SU-DHL-6 (cell line): ENCODE measurements around the gene COG2.

ENCODE experiments used
- H2AFZ ChIP-seq: fragments of 200-600 bp; sonication (generic); 2 replicates; pipeline ENCODE4 v1.6.1; 2014; ENCODE audit warnings: low read depth, mild to moderate bottlenecking, moderate library complexity, mixed read lengths, antibody characterized with exemption, low read length; ENCODE audit not compliant: severe bottlenecking
- H3F3A ChIP-seq: fragments of 200-600 bp; shearing (Covaris generic); 2 replicates; pipeline ENCODE4 v1.6.0; 2016; ENCODE audit warnings: antibody characterized with exemption, mild to moderate bottlenecking; ENCODE audit not compliant: insufficient read depth
- H3K27ac ChIP-seq: fragments of 200-600 bp; sonication (generic); 2 replicates; pipeline ENCODE4 v1.5.1; 2016; ENCODE audit warnings: low read depth, mild to moderate bottlenecking, low read length, moderate library complexity, mixed read lengths
- H3K27me3 ChIP-seq: fragments of 200-600 bp; sonication (generic), shearing (Covaris generic); 2 replicates; pipeline ENCODE4 v1.6.0; 2014; ENCODE audit warnings: mild to moderate bottlenecking, low read length
- H3K36me3 ChIP-seq: fragments of 200-600 bp; sonication (generic); 2 replicates; pipeline ENCODE4 v1.6.1; 2014; ENCODE audit warnings: mild to moderate bottlenecking, low read length, mixed read lengths
- H3K4me2 ChIP-seq: fragments of 300-600, 200-600 bp; shearing (Covaris generic), sonication (generic); 2 replicates; pipeline ENCODE4 v1.6.0; 2014; ENCODE audit warnings: low read length, low read depth, mild to moderate bottlenecking; ENCODE audit not compliant: poor library complexity, severe bottlenecking
- H3K4me3 ChIP-seq: fragments of 200-600 bp; sonication (generic); 2 replicates; pipeline ENCODE4 v1.5.1; 2014; ENCODE audit warnings: antibody characterized with exemption, low read length, mild to moderate bottlenecking, mixed read lengths; ENCODE audit not compliant: insufficient read depth, poor library complexity, severe bottlenecking
- H3K79me2 ChIP-seq: fragments of 200-600 bp; sonication (generic); 2 replicates; pipeline ENCODE4 v1.6.1; 2014; ENCODE audit warnings: mild to moderate bottlenecking, low read length, moderate library complexity; ENCODE audit not compliant: insufficient read depth
- H3K9ac ChIP-seq: fragments of 200-600 bp; sonication (generic); 2 replicates; pipeline ENCODE4 v1.7.0; 2014; ENCODE audit warnings: mild to moderate bottlenecking, low read length
- H3K9me2 ChIP-seq: fragments of 200-600 bp; sonication (generic); replicated peaks from 2 replicates; pipeline ENCODE4 v1.6.1; 2014; ENCODE audit warnings: low read length; ENCODE audit not compliant: insufficient read depth
- H3K9me3 ChIP-seq: fragments of 200-600 bp; sonication (generic); 2 replicates; pipeline ENCODE4 v1.6.1; 2014; ENCODE audit warnings: low read length, mixed read lengths; ENCODE audit not compliant: insufficient read depth
- H4K20me1 ChIP-seq: fragments of 200-600 bp; sonication (generic); 2 replicates; pipeline ENCODE4 v1.6.1; 2014; ENCODE audit warnings: low read depth, mild to moderate bottlenecking, antibody characterized with exemption, low read length, moderate library complexity, mixed read lengths
- CTCF ChIP-seq: fragments of 200-600 bp; sonication (generic); IDR thresholded peaks from one replicate; pipeline ENCODE4 v1.5.1; 2017; ENCODE audit warnings: antibody characterized with exemption, mild to moderate bottlenecking, low read length, moderate library complexity; ENCODE audit not compliant: insufficient read depth, poor library complexity, severe bottlenecking
- EZH2phosphoT487 ChIP-seq: fragments of 200-600 bp; sonication (generic), shearing (Covaris generic); conservative IDR thresholded peaks from 2 replicates; pipeline ENCODE4 v1.6.1; 2018; ENCODE audit warnings: mild to moderate bottlenecking, antibody characterized with exemption, low read length, moderate library complexity, mixed read lengths

COG2 gene

DNA sequence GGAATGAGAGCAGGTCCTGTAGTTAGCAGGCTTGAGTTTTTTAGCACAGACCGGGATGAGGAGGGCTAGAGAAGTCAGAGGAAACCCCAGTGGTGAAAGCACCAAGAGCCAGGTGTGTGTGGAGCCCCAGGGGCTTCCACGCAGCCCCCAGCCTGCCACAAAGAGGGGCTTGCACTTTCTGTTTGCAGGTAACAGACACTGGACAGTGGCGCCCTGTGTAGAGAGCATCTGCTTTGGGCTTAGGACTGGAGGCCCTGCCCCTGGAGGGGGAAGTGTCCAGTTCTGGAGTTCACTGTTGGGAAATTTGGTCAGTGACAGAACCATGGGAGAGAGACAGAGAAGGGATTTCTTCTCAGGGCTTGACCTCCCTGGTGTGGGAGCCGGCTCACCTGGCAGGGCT, 52.2 kb downstream of the COG2 start:
- TF ChIP-seq EZH2phosphoT487: no peak
- no peak for TF ChIP-seq CTCF
- Histone ChIP-seq H3K4me3 (no peak overlapping the region), H2AFZ (no peak overlapping the region), H3F3A (no peaks in the 10 kb centered on the region), H3K9me2 (no peaks in the 10 kb centered on the region), H3K27me3 (no peaks in the 10 kb centered on the region), H4K20me1 (no peaks in the 10 kb centered on the region), H3K36me3 (peaks cover 12% of the 10 kb centered on the region), H3K9me3 (no peaks in the 10 kb centered on the region), H3K27ac (no peak overlapping the region), H3K4me2 (no peak overlapping the region), H3K79me2 (no peaks in the 10 kb centered on the region), H3K9ac (no peak overlapping the region)

DNA sequence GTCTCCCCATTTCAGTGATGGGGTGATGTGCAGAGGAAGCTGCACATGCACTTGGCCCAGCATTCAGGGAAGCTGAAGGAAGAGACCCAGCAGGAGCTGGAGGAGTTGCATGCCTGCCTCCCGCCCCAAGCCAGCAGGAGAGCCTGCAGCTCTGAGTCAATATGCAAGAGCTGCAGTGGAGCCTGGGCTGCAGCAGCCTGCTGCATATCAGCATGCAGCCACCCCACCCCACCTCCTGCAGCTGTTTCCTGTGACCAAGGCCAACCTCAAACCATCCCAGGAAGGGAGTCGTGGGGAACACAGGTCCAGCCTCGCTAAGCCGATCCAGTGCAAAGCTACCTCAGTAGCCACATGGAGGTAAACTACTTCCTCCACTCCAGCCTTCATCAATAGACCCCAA, 52.7 kb downstream of the COG2 start:
- no peaks in the 10 kb centered on the region for H3K9me3 ChIP-seq
- no peak overlapping the region for H3K4me2 ChIP-seq
- H3F3A ChIP-seq: no peaks in the 10 kb centered on the region
- no peak for TF ChIP-seq EZH2phosphoT487
- H3K79me2 ChIP-seq: no peaks in the 10 kb centered on the region
- no peaks in the 10 kb centered on the region for H3K9me2 ChIP-seq
- H3K4me3 ChIP-seq: no peak overlapping the region
- no peak overlapping the region for H2AFZ ChIP-seq
- H3K27ac ChIP-seq: no peak overlapping the region
- H3K27me3 ChIP-seq: no peaks in the 10 kb centered on the region
- peaks cover 8% of the 10 kb centered on the region for H3K36me3 ChIP-seq
- no peaks in the 10 kb centered on the region for H4K20me1 ChIP-seq
- H3K9ac ChIP-seq: no peak overlapping the region

GRCh38 chr1:230696218-230696617, 53.9 kb downstream of the COG2 start:
- Histone ChIP-seq H3K9ac (no peak overlapping the region), H4K20me1 (no peaks in the 10 kb centered on the region), H2AFZ (no peak overlapping the region), H3K79me2 (no peaks in the 10 kb centered on the region), H3F3A (no peaks in the 10 kb centered on the region), H3K4me2 (no peak overlapping the region), H3K27ac (no peak overlapping the region), H3K4me3 (no peak overlapping the region), H3K36me3 (peaks cover 8% of the 10 kb centered on the region), H3K27me3 (no peaks in the 10 kb centered on the region), H3K9me3 (no peaks in the 10 kb centered on the region), H3K9me2 (no peaks in the 10 kb centered on the region)
- TF ChIP-seq EZH2phosphoT487 (no peak), CTCF (no peak)

DNA sequence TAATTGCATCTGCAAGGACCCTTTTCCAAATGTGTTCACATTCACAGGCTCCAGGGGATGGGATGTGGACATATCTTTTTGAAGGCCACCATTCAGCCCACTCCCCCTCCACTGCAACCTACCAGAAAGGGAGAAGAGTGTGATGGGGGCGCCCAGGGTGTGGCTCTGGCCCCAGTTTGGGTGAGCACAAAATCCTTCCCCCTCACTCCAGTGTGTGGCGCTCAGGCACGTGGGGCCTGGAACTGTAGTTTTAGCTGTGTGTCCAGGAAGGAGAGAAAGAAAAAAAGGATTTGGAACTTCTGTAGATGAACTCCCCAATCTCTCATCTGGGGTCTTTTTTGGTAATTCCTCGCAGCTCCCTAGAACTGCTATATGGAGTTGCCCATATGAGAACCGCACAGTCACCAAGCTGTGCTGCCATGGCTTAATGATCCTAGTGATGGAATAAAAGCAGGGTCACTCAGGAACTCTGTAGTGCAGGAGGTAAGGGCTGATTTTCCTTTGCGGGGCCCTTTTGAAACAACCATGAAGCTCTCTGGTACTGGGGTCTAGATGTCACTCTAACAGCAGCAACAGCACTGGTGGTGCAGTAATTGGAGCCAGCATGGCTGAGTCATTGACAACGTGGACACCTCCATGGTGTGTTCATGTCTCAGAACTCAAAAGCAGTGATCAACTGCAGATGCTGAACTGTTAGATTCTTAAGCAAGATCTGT, 54.6 kb downstream of the COG2 start:
- Histone ChIP-seq H4K20me1 (no peaks in the 10 kb centered on the region), H3K9me3 (no peaks in the 10 kb centered on the region), H3K79me2 (no peaks in the 10 kb centered on the region), H3K27ac (no peak overlapping the region), H3K9me2 (no peaks in the 10 kb centered on the region), H3K9ac (no peak overlapping the region), H3F3A (no peaks in the 10 kb centered on the region), H3K27me3 (no peaks in the 10 kb centered on the region), H3K4me3 (no peak overlapping the region), H2AFZ (no peak overlapping the region), H3K36me3 (peaks cover 5% of the 10 kb centered on the region), H3K4me2 (no peak overlapping the region)
- TF ChIP-seq CTCF (no peak), EZH2phosphoT487 (no peak)
